SK-N-SH treated with all-trans-retinoic acid at 6 μM for 48 hours (cell line): ENCODE data around the gene RHBDF2.

Experiments used
- ATAC-seq: fragments of 200-7000 bp; cut with Tn5 transposase; 3 replicates; pipeline ENCODE4 v1.9.1; 2020; ENCODE audit warnings: mild to moderate bottlenecking, moderate library complexity
- BACH2 ChIP-seq: fragments of 250-450 bp; sonication (Bioruptor Pico); IDR thresholded peaks from 2 replicates; pipeline ENCODE4 v1.9.0; 2021; ENCODE audit warnings: mild to moderate bottlenecking, borderline replicate concordance
- CSDC2 ChIP-seq: fragments of 250-450 bp; sonication (Bioruptor Pico); IDR thresholded peaks from 2 replicates; pipeline ENCODE4 v1.5.0; 2020; ENCODE audit warnings: mild to moderate bottlenecking, moderate library complexity
- CSRNP3 ChIP-seq: fragments of 250-450 bp; sonication (Bioruptor Pico); IDR thresholded peaks from 2 replicates; pipeline ENCODE4 v1.5.1; 2021; ENCODE audit warnings: mild to moderate bottlenecking, moderate library complexity
- ESRRG ChIP-seq: fragments of 250-450 bp; sonication (Bioruptor Pico); IDR thresholded peaks from 2 replicates; pipeline ENCODE4 v1.6.1; 2021; ENCODE audit warnings: mild to moderate bottlenecking
- GLIS3 ChIP-seq: fragments of 250-450 bp; sonication (Bioruptor Pico); IDR thresholded peaks from 2 replicates; pipeline ENCODE4 v1.5.0; 2020; ENCODE audit warnings: mild to moderate bottlenecking, moderate library complexity
- ISL1 ChIP-seq: fragments of 250-450 bp; sonication (Bioruptor Pico); IDR thresholded peaks from 2 replicates; pipeline ENCODE4 v2.1.2; 2022; ENCODE audit warnings: mild to moderate bottlenecking, moderate library complexity
- OSR1 ChIP-seq: fragments of 250-450 bp; sonication (Bioruptor Pico); IDR thresholded peaks from 2 replicates; pipeline ENCODE4 v1.8.0; 2022; ENCODE audit warnings: moderate library complexity, mild to moderate bottlenecking, inconsistent platforms
- PATZ1 ChIP-seq: fragments of 250-450 bp; sonication (Bioruptor Pico); IDR thresholded peaks from 2 replicates; pipeline ENCODE4 v1.8.0; 2020; ENCODE audit warnings: mild to moderate bottlenecking, moderate library complexity, borderline replicate concordance
- PPARA ChIP-seq: fragments of 250-450 bp; sonication (Bioruptor Pico); IDR thresholded peaks from 2 replicates; pipeline ENCODE4 v1.5.0; 2020; ENCODE audit warnings: mild to moderate bottlenecking, borderline replicate concordance
- RARB ChIP-seq: fragments of 250-450 bp; sonication (Bioruptor Pico); IDR thresholded peaks from 2 replicates; pipeline ENCODE4 v1.8.0; 2021; ENCODE audit warnings: mild to moderate bottlenecking, moderate library complexity
- SNAI2 ChIP-seq: fragments of 250-450 bp; sonication (Bioruptor Pico); IDR thresholded peaks from 2 replicates; pipeline ENCODE4 v1.5.0; 2020; ENCODE audit warnings: mild to moderate bottlenecking, moderate library complexity
- TCF4 ChIP-seq: fragments of 250-450 bp; sonication (Bioruptor Pico); IDR thresholded peaks from 2 replicates; pipeline ENCODE4 v1.8.0; 2021; ENCODE audit warnings: mild to moderate bottlenecking, moderate library complexity, borderline replicate concordance
- ZC3H10 ChIP-seq: fragments of 250-450 bp; sonication (Bioruptor Pico); IDR thresholded peaks from 2 replicates; pipeline ENCODE4 v1.5.1; 2021; ENCODE audit warnings: mild to moderate bottlenecking, moderate library complexity
- ZFP3 ChIP-seq: fragments of 250-450 bp; sonication (Bioruptor Pico); IDR thresholded peaks from 2 replicates; pipeline ENCODE4 v1.5.0; 2020; ENCODE audit warnings: mild to moderate bottlenecking, moderate library complexity
- ZFP30 ChIP-seq: fragments of 450-650 bp; formaldehyde crosslinking; IDR thresholded peaks from 2 replicates; pipeline ENCODE4 v1.5.0; 2022; ENCODE audit warnings: mild to moderate bottlenecking, moderate library complexity
- ZNF70 ChIP-seq: fragments of 450-650 bp; formaldehyde crosslinking; IDR thresholded peaks from 2 replicates; pipeline ENCODE4 v1.5.0; 2020; ENCODE audit warnings: mild to moderate bottlenecking, moderate library complexity
- ZNF8 ChIP-seq: fragments of 450-650 bp; formaldehyde crosslinking; IDR thresholded peaks from 2 replicates; pipeline ENCODE4 v1.5.0; 2020; ENCODE audit warnings: mild to moderate bottlenecking, moderate library complexity
- TF ChIP-seq, protein P1 (sequence below): fragments of 250-450 bp; sonication (Bioruptor Pico); IDR thresholded peaks from 2 replicates; pipeline ENCODE4 v1.5.1; 2020; ENCODE audit warnings: low read depth, mild to moderate bottlenecking, moderate library complexity
- TF ChIP-seq, protein P2 (sequence below): fragments of 250-450 bp; sonication (Bioruptor Pico); IDR thresholded peaks from 2 replicates; pipeline ENCODE4 v1.8.0; 2021; ENCODE audit warnings: low read depth, mild to moderate bottlenecking, moderate library complexity, borderline replicate concordance
- TF ChIP-seq, protein P3 (sequence below): fragments of 250-450 bp; sonication (Bioruptor Pico); IDR thresholded peaks from 2 replicates; pipeline ENCODE4 v1.5.0; 2020; ENCODE audit warnings: mild to moderate bottlenecking, moderate library complexity

Gene RHBDF2

DNA sequence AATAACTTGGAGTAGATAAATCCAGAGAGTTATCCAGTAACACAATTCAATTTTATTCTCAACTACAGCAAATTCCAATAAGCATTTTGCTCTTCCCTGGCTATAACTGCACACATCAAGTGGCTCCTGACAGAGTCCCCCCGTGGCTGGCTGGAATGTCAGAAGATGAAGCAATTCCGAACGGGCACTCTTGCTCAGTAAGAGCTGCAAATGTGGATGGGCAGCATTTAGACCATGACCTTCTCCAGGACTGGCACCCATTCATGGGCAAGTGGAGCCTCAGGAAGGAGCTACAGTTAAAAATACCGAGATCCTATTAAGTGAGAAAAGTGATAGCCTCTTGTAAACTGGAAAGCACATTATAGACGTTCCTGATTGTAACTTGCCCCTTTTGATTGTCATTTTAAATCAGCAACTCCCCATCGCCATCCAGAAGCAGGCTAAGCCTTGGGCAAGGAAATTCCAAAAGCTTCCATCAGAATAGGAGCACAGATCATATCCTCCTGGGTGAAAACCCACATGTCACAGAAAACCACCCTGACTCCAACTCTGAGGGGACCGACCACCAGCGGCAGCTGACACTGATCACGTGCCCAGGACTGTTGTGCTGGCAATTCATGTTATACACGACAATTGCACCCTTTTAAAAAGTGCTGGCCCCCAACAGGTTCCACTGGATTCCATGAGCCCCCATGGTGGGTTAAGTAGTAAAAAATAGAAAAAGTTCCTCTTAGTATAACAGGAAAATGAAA lies 55.4 kb downstream of the RHBDF2 start:
- ATAC-seq = no peak
- TF ChIP-seq, protein P1, sequence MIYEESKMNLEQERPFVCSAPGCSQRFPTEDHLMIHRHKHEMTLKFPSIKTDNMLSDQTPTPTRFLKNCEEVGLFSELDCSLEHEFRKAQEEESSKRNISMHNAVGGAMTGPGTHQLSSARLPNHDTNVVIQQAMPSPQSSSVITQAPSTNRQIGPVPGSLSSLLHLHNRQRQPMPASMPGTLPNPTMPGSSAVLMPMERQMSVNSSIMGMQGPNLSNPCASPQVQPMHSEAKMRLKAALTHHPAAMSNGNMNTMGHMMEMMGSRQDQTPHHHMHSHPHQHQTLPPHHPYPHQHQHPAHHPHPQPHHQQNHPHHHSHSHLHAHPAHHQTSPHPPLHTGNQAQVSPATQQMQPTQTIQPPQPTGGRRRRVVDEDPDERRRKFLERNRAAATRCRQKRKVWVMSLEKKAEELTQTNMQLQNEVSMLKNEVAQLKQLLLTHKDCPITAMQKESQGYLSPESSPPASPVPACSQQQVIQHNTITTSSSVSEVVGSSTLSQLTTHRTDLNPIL (CRISPR knock-in tag) = no peak
- TF ChIP-seq, protein P2, sequence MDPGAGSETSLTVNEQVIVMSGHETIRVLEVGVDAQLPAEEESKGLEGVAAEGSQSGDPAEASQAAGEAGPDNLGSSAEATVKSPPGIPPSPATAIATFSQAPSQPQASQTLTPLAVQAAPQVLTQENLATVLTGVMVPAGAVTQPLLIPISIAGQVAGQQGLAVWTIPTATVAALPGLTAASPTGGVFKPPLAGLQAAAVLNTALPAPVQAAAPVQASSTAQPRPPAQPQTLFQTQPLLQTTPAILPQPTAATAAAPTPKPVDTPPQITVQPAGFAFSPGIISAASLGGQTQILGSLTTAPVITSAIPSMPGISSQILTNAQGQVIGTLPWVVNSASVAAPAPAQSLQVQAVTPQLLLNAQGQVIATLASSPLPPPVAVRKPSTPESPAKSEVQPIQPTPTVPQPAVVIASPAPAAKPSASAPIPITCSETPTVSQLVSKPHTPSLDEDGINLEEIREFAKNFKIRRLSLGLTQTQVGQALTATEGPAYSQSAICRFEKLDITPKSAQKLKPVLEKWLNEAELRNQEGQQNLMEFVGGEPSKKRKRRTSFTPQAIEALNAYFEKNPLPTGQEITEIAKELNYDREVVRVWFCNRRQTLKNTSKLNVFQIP = no peak
- TF ChIP-seq BACH2 = no peak
- 0 out of 2 replicates have a peak, but pooled peaks have one; percentile 14 for TF ChIP-seq ZFP3 (CRISPR knock-in tag)

DNA sequence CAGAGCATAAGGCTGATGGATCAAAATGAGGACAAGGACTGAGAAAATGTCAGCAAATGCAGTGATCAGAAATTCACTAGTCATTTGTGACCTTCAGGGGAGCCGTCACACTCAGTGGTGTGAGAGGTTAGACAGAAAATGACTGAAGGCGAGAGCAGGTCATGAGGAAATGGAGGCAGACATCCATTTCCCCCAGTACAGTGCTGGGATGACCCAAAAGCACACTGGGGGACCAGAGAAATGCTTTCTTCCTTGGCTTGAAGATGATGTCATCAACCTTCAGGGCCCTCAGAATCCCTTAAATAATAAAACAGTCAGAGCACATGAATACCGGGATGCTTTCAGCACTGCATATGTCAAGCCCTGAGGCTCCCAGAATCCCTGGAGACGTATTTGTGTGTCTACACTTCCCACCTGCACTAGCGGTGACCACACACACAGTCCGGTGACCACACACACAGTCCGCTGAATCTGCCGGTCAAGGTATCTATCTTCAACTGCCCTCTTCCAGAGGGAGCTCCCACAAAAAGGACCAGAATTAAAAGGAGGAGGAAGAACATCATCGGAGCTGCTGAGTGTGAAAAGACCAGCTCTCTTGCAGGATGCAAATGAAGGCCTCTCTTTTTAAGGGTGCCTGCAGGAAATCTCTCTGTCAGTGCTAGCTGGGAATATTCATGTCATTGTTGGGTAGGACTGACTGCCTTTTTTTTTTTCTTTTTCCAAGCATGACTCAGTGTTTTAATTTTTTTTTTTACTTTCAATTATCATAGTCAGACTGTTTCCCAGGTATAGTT lies 56.5 kb downstream of the RHBDF2 start:
- TF ChIP-seq ZNF70 (CRISPR knock-in tag) = no peak
- no peak for TF ChIP-seq ZNF8
- no peak for TF ChIP-seq ESRRG (CRISPR knock-in tag)
- no peak for TF ChIP-seq ISL1 (CRISPR knock-in tag)
- TF ChIP-seq ZFP3 (CRISPR knock-in tag) = no peak
- ATAC-seq = no peak; the same call in 2 of the 3 replicates

DNA sequence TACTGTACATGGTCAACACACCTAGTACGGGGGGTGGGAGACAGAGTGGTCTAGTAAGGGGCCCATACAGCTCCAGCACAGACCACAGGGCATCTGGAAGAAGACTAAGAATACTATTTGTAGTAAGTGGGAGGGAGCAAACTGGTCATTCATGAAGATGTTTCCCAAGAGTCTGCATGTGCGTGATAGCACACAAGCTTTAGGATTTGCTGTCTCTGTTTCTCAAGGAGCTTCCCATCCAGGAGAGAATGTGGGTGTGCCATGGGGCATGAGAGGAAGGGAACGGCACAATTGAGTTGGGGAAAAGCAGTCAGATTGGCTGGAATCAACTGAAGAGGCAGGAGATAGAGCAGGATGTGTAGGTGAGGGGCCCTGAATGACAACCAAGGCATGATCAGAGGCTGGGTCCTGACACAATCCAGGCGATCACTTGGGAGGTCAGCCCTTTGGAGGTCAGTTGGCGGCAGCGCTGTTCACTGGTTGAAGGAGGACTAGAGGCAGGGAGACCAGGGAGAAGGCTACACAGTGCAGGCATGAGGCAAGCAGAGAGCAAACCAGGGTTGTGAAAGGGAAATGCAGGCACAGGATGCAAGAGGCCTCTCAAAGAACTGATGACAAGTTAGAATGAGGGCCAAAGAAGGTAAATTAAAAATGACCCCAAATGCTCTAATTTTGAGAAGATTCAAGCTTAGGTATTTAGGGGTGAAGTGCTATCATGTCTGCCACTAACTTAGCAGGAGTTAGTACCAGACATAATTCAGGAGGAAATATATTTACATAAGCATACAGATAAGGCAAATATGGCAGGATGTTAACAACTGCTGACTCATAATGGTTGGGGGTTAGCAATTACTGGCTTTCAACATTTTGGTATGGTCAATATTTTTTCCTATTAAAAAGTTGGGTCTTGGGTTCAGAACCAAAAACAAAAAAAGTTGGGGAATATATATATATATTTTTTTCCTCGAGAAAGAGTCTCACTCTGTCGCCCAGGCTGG lies 58.6 kb downstream of the RHBDF2 start:
- ATAC-seq = no peak
- TF ChIP-seq ESRRG (CRISPR knock-in tag) = no peak
- no peak for TF ChIP-seq OSR1 (CRISPR knock-in tag)
- no peak for TF ChIP-seq ZFP3 (CRISPR knock-in tag)
- TF ChIP-seq ZC3H10 (CRISPR knock-in tag) = no peak
- no peak for TF ChIP-seq ZNF70 (CRISPR knock-in tag)
- TF ChIP-seq RARB (CRISPR knock-in tag) = no peak
- TF ChIP-seq, protein P2 = no peak
- TF ChIP-seq CSDC2 = no peak
- no peak for TF ChIP-seq PPARA (CRISPR knock-in tag)
- TF ChIP-seq, protein P3, sequence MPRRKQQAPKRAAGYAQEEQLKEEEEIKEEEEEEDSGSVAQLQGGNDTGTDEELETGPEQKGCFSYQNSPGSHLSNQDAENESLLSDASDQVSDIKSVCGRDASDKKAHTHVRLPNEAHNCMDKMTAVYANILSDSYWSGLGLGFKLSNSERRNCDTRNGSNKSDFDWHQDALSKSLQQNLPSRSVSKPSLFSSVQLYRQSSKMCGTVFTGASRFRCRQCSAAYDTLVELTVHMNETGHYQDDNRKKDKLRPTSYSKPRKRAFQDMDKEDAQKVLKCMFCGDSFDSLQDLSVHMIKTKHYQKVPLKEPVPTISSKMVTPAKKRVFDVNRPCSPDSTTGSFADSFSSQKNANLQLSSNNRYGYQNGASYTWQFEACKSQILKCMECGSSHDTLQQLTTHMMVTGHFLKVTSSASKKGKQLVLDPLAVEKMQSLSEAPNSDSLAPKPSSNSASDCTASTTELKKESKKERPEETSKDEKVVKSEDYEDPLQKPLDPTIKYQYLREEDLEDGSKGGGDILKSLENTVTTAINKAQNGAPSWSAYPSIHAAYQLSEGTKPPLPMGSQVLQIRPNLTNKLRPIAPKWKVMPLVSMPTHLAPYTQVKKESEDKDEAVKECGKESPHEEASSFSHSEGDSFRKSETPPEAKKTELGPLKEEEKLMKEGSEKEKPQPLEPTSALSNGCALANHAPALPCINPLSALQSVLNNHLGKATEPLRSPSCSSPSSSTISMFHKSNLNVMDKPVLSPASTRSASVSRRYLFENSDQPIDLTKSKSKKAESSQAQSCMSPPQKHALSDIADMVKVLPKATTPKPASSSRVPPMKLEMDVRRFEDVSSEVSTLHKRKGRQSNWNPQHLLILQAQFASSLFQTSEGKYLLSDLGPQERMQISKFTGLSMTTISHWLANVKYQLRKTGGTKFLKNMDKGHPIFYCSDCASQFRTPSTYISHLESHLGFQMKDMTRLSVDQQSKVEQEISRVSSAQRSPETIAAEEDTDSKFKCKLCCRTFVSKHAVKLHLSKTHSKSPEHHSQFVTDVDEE (CRISPR knock-in tag) = no peak
- TF ChIP-seq PATZ1 (CRISPR knock-in tag) = no peak
- no peak for TF ChIP-seq BACH2
- no peak for TF ChIP-seq TCF4 (CRISPR knock-in tag)
- no peak for TF ChIP-seq CSRNP3 (CRISPR knock-in tag)
- no peak for TF ChIP-seq SNAI2 (CRISPR knock-in tag)
- no peak for TF ChIP-seq GLIS3
- no peak for TF ChIP-seq ZFP30 (CRISPR knock-in tag)
- TF ChIP-seq ZNF8 = no peak
